HL-60 (cell line): ENCODE measurements around the gene SLC22A31.

Experiments used
- DNase-seq, 2 experiments: peaks; one replicate each; pipeline ENCODE4 v3.0.0-alpha.2; 2010 to 2020; ENCODE audit warnings: low read depth in 1 of 2, low spot score in 1 of 2
- H3K27ac ChIP-seq: fragments of 250-450 bp; sonication (Bioruptor Pico); replicated peaks from 2 replicates; pipeline ENCODE4 v1.5.1; 2020; ENCODE audit warnings: mild to moderate bottlenecking, moderate library complexity
- H3K27me3 ChIP-seq: fragments of 250-450 bp; sonication (Bioruptor Pico); 2 replicates; pipeline ENCODE4 v1.5.1; 2021; ENCODE audit warnings: mild to moderate bottlenecking, moderate library complexity; ENCODE audit not compliant: insufficient read depth, poor library complexity, severe bottlenecking
- H3K4me3 ChIP-seq: replicated peaks from 2 replicates; pipeline ENCODE4 v1.5.1; 2011; ENCODE audit warnings: mild to moderate bottlenecking, control low read depth, low read length; ENCODE audit not compliant: insufficient read depth
- CTCF ChIP-seq: IDR thresholded peaks from one replicate; pipeline ENCODE4 v1.5.1; 2011; ENCODE audit warnings: low read length, control low read depth, inconsistent platforms; ENCODE audit not compliant: insufficient read depth
- GABPA ChIP-seq: IDR thresholded peaks from 2 replicates; pipeline ENCODE4 v1.6.1; 2012; ENCODE audit warnings: low read depth
- POLR2AphosphoS5 ChIP-seq: IDR thresholded peaks from 2 replicates; pipeline ENCODE4 v1.6.1; 2012; ENCODE audit warnings: low read depth
- REST ChIP-seq: IDR thresholded peaks from 2 replicates; pipeline ENCODE4 v1.6.1; 2012; ENCODE audit warnings: low read depth; ENCODE audit not compliant: insufficient replicate concordance
- SPI1 ChIP-seq: IDR thresholded peaks from 2 replicates; pipeline ENCODE4 v1.6.1; 2012; ENCODE audit warnings: low read depth, mild to moderate bottlenecking, borderline replicate concordance

The SLC22A31 gene

GRCh38 chr16:89232107-89232506 lies 31.8 kb upstream of the SLC22A31 start:
- H3K4me3 ChIP-seq: no peak overlapping the region
- no peak for DNase-seq

GRCh38 chr16:89230255-89230654 lies 29.9 kb upstream of the SLC22A31 start:
- no peak for DNase-seq
- Histone ChIP-seq H3K27me3 (no peaks in the 10 kb centered on the region), H3K4me3 (no peak overlapping the region), H3K27ac (no peak overlapping the region)
- no peak for TF ChIP-seq CTCF
- no peak for TF ChIP-seq GABPA
- TF ChIP-seq POLR2AphosphoS5: no peak
- no peak for TF ChIP-seq SPI1
- no peak for TF ChIP-seq REST

More at GRCh38 chr16:89232107-89232506, 31.8 kb upstream of the SLC22A31 start:
- Histone ChIP-seq H3K27me3 (no peaks in the 10 kb centered on the region), H3K27ac (no peak overlapping the region)
- TF ChIP-seq REST (no peak), GABPA (no peak), CTCF (no peak), POLR2AphosphoS5 (no peak), SPI1 (no peak)

- no peak overlapping the region for H3K4me3 ChIP-seq
- no peak for DNase-seq
- TF ChIP-seq REST (no peak), GABPA (no peak), POLR2AphosphoS5 (no peak), CTCF (no peak), SPI1 (no peak)
- H3K27ac ChIP-seq: no peak overlapping the region
- no peaks in the 10 kb centered on the region for H3K27me3 ChIP-seq
Measured at GRCh38 chr16:89224665-89225064, 24.3 kb upstream of the SLC22A31 start.
